Activated naive CD4-positive, alpha-beta T cell (primary cell): ENCODE measurements around the gene BACH1.
A peak's percentile ranks its signal among the peaks of the same experiment; 100 is the strongest.
"Not testable (repeated sequence)": the region's sequence is repeated elsewhere in the genome, so short reads cannot be mapped to it uniquely, and the experiment has no call there.

Experiments used
- DNase-seq, 4 experiments: peaks; one replicate each; lab custom pipeline; 2025; lab: John Stamatoyannopoulos, UW

BACH1 gene

DNA sequence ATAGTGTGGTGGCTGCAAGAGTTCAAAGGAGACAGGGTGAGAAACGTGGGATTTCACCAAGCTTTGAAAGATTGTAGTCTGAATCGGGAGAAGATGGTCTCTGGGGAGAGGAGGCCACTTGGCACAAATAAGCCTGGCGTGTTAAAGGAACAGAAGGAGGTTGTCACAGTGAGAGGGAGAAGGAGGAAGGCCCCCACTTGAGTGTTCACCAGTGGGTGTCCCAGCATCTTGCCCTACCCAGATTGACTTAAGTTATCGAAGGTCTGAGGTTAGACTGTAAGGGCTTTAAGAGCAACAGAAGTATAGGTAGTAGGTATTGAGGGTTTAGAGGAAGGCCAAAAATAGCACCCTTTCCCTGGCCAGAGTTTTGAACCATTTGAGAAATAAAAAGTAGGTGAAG lies 48.0 kb downstream of the BACH1 start:
- no peak for DNase-seq

DNA sequence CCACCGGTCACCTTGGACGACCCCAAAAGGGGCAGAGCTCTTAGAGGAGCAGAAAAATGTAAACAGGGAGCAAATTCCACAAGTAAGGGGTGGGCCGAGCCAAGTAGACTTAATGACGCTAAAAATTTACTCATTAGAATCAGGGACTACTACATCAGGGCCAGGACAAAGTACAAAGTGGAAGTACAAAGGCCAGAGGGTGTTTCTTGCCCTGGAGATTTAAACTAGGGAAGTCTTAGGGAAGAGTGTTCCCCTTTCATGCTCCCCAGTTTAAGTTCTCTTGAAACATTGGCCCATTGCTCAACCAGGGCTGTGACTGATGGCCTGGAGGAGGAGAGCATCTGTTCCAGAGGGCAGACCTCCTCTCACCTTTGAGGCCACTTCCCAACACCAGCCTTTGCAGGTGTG lies 48.6 kb downstream of the BACH1 start:
- no peak for DNase-seq

DNA sequence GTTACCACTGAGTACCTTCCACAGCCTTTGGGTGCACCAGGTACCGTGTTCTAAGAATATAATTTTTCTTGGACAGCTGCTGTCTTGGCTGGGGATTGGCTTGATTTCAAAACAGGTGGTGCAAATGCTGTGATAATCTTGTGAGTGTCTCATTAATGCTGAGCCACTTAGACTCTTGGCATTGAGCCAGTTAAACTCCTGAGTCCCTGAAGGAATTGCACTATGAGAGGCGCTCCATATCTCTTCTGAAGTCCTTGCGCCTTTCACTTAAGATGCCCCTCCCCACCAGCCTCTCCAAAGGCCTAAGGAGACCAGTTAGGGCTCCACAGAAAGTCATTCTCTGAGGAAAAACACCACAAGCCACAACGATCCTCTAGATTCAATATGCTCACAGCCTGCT lies 51.0 kb downstream of the BACH1 start:
- DNase-seq, result no peak

DNA sequence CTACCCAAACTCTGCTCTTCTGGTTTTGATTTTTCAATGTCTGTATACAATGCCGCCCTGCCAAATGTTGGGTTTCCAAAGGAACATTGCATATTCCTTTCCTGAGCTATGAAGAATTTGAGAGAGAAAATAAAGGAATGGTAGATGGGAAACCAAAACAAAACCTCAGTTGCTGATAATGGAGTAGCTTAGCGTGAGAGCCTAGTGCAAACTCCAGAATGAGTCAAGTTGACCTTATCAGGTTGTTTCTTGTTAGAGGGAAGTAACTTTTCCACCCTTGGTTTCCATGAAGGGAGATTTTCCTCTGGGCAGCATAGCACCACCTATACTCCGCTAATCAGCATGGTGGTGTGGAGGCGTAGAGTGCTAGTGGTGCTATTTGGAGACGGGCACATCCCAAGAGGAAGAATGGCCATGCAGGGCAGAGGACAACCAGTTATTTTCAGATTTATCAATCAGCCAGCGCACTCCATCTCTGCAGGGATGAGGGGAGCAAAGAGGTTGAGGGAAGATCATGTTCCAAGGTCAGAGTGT lies 51.6 kb downstream of the BACH1 start:
- DNase-seq, result no peak

DNA sequence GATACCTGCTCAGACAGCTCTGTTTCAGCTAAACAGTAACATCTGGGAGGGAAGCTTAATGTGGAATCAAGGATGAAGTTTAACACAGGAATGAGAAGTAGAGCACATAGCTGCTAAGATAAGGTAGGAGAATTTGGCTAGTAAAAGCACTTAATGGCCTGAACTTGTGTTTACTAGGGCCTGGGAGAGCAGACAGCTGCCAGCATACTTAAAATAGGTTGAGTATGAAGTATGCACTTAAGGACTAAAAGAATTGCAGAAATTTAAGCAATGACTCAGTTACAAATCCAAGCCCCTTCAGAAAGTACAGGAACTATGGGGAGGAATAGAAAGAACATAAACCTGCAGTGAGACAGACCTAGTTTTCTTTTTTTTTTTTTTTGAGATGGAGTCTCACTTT lies 53.0 kb downstream of the BACH1 start:
- DNase-seq, result no peak

DNA sequence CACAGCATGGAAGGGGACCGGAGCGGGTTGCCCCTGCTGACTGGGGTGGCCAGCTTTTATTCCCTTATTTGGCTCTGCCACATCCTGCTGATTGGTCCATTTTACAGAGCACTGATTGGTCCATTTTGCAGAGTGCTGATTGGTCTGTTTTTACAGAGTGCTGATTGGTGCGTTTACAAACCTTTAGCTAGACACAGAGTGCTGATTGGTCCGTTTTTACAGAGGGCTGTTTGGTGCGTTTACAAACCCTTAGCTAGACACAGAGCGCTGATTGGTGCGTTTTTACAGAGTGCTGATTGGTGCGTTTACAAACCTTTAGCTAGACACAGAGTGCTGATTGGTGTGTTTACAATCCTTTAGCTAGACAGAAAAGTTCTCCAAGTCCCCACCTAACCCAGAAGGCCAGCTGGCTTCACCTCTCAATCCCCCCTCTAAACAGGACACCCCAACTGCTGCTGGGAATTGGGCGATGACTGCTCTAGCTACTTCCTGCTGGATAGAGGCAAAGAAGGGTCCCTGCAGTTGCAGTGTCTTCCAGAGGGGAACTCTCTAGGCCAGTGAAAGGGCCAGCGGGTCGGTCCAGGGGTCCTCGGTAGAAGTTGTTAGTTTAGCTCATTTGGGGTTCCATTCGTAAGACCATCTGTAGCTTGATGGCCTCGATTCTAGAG lies 56.5 kb downstream of the BACH1 start:
- not testable (repeated sequence) for DNase-seq

DNA sequence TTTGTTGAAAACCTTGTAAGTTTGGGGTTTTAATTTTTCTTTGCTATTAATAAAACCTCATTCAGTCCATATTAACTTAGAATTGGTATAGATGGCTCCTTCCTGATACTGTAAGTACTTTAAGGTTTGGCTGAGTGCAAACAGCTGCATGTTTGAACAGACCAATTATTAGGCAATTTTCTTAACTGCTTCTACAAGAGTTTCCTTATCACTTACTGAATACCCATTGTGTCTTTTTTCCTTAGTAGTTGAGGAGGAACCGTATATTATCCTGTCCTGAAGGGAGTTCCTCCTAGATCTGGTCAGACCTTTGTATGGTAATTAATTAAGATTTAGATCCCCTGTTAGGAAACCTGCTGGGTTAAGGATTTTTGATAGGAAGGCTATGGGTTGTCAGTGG lies 57.6 kb downstream of the BACH1 start:
- not testable (repeated sequence) for DNase-seq

DNA sequence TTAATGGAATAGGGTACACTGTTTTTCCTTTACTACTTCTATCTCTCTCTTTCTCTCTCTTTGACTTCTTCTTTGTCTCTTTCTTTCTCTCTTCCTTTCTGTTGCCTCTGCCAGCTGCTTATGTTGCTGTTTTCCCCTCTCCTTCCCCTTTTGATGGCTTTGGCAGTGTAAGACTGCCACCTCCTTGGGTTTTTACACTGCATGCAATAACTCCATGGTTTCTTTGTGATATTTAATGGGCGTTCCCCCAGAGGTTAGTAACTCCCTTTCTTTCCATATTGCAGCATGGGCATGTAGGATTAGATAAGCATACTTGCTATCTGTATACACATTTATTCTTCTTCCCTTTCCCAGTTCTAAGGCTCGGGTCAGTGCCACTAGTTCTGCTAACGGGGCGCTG lies 58.1 kb downstream of the BACH1 start:
- not testable (repeated sequence) for DNase-seq

DNA sequence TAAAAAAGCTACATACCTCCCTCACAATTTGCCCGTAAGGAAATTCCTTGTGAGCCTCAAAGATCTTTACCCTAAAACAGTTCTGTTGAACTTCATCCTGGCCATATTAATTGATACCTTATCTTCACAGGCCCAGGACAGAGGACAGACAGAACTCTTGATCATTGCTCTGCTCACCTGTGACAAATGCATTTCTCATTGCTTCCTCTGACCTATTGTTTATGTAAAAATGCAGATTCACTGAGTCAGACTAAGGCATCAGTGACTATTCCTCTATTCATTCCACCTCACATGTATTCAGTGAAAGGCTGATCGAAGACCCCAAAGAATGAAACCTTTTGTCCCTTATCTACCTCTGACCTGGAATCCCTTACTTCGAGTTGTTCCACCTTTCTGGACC lies 61.0 kb downstream of the BACH1 start:
- DNase-seq, result no peak

DNA sequence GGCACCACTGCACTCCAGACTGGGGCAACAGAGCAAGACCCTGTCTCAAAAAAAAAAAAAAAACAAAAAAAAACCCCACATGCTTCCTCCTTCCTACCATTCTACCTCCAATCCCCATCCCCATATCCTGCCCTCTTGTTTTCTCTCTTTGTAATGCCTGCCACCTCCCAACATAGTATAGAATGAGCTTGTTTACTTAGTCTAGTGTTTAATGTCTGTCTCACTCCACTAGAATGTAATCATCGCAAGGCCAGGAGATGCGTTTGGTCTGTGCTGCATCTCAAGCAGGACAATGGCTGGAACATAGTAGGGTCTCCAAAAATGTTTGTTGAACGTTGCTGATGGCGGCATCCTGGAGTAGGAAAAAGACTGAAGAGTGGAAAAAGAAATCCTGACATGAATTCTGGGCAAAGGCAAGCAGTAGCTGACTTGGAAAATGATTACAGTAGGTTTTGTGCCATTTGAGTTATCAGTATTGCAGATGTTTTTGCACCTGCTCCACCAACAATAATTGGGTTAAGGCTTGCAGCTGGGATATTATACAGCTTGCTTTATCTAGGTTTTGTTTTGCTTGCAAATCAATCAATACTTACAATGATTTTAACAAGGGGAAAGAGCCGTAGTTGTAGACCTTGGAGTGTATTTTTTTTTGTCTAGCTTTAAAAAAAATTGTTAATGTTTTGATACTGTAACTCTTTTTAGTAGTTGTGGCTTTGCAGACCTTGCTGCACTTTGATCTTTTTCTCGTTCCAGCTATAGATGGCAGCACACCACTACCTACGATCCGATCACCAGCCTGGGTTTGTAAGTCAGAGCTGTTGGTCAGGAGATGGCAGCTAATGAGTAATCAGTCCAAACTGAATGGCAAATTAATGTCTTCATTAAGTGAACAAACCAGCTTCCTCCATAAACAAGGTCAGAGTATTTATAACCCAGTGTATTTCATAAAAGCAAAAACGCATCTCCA lies 62.4 kb downstream of the BACH1 start:
- no peak for DNase-seq

DNA sequence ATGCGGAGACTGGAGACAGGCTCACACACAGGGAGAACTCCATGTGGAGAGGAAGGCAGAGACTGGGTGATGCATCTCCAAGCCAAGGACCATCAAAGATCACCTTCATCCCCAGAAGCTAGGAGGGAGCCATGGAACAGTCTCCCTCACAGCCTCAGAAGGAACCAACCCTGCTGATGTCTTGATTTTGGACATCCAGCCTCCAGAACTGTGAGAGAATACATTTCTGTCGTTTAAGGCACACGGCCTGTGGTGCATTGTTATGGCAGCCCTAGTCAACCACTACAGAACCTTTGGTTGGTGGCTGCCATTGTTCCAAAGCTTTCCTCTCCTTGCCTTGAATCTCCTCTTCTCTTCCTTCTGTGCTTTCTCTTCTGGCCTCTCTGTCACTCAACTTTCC lies 64.0 kb downstream of the BACH1 start:
- DNase-seq, result no peak

DNA sequence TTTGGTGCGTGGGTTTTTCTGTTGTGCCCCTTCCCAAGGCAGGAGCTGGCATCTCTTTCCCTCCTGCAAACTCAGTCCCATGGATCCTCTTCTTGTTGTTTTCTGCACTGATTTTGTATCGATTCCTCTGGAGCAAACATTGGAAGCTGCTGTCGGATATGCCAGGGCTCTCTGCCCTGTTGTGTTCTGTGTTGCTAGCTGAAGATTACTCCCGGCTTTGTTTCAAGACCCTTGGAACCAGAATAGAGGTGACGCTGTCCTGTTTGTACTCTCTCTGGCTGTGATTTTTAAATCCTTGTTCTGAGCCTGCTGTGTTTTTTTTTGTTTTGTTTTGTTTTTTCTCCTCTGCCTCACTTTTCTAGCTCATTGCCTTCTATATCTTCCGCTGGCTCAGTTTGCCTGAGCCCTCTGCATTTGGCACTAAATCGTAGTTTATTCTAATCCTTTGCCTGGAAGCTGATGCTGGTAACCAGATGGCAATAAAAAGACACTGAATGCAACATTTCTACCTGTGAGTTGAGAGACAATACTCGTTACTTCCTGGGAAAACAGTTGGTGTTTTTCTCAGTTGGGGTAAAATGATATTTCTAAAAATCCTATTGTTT lies 67.0 kb downstream of the BACH1 start:
- DNase-seq, result no peak

DNA sequence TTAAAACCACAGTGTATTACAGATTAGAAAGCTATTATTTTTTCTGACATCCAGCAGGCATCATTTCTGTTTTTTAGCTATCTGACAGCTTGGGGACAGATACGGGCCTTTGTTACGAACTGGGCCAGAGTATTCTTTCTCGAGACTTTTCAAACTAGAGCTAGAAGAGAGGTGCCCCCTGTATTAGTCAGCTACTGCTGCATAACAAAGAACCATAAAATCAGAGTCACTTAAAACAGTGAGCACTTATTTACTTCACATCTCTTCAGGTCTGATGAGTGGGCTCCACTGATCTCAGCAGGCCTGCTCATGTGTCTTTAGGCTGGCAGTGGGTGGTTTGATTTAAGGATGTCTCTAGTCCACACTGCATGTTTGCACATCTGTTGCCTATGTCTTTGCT lies 67.8 kb downstream of the BACH1 start:
- no peak for DNase-seq

DNA sequence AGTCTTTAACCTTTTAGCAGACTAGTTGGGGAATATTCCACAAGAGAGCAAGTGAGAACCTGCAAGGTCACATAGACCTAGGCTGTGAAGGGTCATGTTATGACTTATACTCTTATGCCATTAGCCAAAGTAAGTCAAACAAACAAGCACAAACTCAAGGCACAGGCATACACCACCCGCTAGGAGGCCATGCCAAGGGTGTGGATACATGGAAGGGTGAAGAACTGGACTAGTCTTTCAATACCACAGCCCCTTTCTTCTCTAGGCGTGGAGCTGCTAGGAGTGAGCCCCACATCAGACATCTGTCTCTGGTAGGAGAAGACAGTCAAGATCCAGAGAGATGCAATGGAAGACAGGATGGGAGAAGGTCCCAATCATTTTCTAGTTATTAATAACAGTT lies 68.6 kb downstream of the BACH1 start:
- DNase-seq, result no peak

DNA sequence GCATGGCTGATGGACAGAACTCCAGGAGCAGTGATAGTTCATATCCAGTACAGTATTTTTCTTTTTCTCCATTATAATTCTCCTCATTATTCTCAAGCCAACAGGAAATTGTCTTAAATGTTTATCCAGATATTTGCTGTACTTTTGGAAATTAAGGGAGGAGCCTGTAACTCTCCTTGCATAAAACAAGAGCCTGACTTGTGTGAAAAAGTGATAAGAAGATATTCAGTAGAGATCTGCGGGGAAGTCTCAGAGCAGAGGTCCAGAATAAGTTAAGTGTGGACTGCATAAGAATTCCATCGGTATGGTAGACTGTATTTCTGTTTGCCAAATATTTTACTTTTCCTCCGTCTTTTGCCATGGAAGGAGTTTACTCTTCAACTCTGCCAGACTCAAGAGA lies 70.2 kb downstream of the BACH1 start:
- DNase-seq, result no peak

DNA sequence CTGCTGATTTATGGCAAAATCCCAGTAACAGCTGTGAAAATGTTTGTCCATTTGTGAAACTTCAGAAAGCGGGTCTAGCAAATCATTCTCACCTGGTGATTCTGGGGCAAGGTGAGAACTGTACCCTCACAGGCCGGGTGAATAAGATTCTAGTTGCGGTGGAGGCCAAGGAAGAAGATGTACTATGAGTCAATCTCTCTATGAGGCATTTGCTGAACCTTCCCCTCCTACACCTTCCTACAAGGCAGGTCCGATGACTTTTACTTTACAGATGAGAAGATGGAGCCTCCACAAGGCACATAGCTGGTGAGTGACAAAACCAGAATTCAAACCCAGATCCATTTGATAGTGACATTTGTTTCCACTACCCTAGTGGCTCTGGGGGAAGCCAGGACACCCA lies 72.7 kb downstream of the BACH1 start:
- no peak for DNase-seq

DNA sequence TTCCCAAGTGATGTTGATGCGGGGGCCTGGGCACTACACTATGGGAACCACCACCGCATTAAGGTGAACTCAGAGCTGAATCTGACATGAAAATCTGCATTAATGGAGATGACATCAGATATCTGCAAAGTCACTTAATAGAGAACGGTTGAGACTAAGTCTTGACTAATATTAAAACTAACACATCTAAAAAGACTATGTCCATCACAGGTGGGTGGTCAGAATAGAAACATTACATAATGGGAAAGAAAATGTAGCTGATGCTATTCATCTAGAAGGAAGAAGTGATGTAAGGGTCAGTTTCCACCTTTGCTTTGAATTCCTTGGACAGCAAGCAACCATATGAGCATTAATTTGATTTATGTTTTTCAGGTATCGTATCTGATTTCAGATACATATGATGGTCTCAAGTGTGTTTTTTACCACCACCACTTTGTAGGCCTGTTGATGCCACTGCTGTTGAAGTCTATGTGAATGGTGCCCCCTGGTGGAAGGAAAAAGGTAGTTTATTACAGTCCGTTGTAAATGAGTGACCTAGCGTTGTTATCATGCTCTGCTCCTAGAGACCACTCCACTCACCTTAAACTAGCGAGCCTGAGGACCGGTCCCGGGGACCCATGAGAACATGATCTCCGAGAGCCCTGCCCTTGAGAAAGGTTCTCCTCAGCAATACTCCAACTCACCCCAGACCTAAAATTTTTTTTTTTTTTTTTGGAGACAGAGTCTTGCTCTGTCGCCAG lies 73.5 kb downstream of the BACH1 start:
- DNase-seq, result no peak

DNA sequence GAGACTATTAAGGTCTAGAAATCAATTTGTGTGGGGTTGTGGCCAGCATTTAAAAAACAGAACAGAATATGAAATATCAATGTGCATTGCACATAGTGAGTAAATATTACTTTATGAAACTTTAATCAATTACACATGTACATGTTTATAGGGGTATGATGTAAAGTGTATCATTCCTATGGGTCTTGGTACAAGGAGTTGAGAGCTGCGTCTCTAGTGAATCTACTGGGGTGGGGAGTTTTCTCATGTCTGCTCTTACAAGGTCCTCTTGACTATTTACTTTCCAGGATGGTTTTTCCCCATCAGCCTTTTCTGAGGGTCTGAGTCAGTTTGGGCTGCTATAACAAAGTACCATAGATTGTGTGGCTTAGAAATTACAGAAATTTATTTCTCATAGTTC lies 75.8 kb downstream of the BACH1 start:
- DNase-seq, result no peak

DNA sequence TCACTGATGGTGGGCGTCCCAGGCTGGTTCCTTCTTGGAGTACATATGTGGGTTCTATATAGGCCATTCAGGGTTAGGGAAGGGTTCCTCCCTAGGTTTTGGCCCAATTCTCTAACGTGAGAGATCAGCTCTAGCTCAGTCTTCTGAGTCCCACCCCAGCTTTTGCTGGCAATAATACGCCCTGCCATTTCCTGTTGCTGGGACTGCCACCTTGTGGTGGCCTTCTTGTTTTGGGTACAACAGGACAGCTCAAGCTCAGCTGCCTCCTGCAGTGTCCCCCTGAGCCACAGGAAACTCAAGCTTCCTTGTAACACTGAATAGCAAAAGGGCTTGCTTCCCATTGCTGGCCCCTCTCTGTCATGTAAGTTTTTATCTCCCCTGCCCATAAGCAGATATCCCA lies 77.8 kb downstream of the BACH1 start:
- DNase-seq, result peak in 3 of 4 experiments; percentile 2 to 39 (median 5)

DNA sequence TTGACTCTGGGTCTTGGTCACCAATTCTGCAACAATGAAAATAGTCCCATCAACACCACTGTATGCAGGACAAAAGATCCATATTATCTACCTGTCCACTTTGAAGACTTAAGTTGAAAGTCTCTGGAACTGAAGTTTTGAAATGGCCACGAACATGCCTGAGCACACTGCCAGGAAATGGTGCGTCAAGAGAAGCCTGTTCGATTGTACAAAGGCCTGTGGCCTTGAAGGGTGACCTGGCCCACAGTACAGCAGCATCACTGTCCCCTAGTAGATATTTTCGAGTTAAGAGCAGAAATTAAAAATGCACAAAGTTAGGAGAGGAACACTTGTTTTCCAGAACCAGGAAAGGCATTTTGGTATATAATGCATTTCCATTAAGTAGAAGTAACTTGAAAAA lies 78.5 kb downstream of the BACH1 start:
- DNase-seq, result no peak

DNA sequence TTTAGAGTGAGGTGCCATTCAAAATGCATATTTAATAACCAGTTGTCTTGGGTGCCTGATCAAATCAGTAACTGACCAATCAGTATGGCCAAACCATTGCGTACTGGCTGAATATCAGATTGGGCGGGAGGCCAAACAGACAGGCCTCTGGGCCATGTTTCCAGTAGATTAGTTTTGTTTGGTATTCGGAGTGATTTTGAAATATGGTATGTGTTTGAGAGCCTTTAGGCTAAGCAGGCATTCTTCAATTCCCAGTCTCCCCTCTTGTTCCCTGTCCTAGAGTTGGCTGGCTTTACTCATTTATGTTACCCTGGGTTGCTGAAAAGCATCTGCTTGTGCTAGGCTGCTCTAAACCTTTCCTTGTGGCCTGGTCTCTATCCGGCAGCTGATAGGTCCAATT lies 80.1 kb downstream of the BACH1 start:
- no peak for DNase-seq

DNA sequence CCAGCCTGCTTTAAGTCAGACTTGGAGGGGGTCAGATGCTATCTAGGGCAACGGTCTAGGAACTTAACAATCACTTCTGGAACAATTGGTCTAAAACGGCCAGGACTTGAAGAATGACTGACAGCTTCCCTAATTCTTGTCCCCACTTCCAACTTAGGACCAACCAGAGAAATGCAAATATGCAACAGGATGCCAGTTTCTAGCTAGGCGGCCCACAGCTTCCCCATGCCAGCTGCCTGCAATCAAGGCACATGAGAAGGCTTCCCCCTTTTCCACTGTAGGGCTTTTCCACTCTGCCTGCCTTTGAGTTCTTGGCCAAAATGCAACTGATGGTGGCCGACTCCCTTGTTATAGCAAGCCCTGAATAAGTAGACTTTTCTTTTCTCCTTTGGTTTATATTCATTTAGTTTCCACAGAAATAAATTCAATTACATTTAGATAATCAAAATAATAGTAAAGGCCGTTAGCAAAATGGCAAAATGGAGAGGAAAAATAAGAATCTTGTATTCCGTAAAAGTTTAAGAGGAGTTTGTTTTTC lies 80.9 kb downstream of the BACH1 start:
- no peak for DNase-seq
